B cell (primary cell): Measurements from ENCODE around the gene EMID1. TPM values are rescaled to one million over a fixed set of nuclear protein-coding genes. Genes with fewer than 3 reads are reported as not detected.

Experiments
- ATAC-seq: fragments of 200-7000 bp; cut with Tn5 transposase; one replicate; pipeline ENCODE4 v1.10.0; 2021; ENCODE audit warnings: low read depth, mild to moderate bottlenecking, moderate number of reproducible peaks, moderate library complexity
- CTCF ChIA-PET: fragments of 350-600 bp; sonication (Branson Sonifier 250); formaldehyde crosslinking; loops from one replicate; lab custom pipeline; 2021; ENCODE audit warnings: antibody characterized with exemption, inconsistent platforms; lab: Charles Lee
- POLR2A ChIA-PET: fragments of 350-600 bp; sonication (Branson Sonifier 250); formaldehyde crosslinking; loops from one replicate; lab custom pipeline; 2021; ENCODE audit warnings: antibody characterized with exemption; lab: Charles Lee
- DNase-seq: peaks from one replicate; pipeline ENCODE4 v3.0.0; 2013
- H2AFZ ChIP-seq: 2 replicates; pipeline ENCODE4 v1.6.1; 2012; ENCODE audit warnings: mild to moderate bottlenecking, low read depth, low read length; ENCODE audit not compliant: insufficient read depth, poor library complexity, severe bottlenecking
- H3K27ac ChIP-seq, 2 donors: 1 replicate in 1 of 2; 2 replicates in 1 of 2; pipeline ENCODE4 v1.5.1; 2012 to 2013; ENCODE audit warnings: low read length in 2 of 2, mild to moderate bottlenecking in 2 of 2, moderate library complexity in 1 of 2
- H3K27me3 ChIP-seq, 4 experiments: fragments of 200-600 bp in 1 of 4; sonication (generic) in 1 of 4; replicated peaks in 1 of 4; 1 replicate in 2 of 4; 2 replicates in 2 of 4; pipeline versions ENCODE4 v1.6.1 to v1.7.0; 2013 to 2016; ENCODE audit warnings: low read length in 3 of 4, mild to moderate bottlenecking in 2 of 4, mixed read lengths in 1 of 4, moderate library complexity in 1 of 4; ENCODE audit not compliant: insufficient read depth in 4 of 4, control insufficient read depth in 3 of 4; ENCODE audit errors: control extremely low read depth in 1 of 4
- H3K36me3 ChIP-seq, 2 experiments: replicated peaks in 1 of 2; 1 replicate in 1 of 2; 2 replicates in 1 of 2; pipeline versions ENCODE4 v1.6.1 to v1.7.1; 2013; ENCODE audit warnings: low read length in 1 of 2; ENCODE audit not compliant: insufficient read depth in 2 of 2, control insufficient read depth in 1 of 2; ENCODE audit errors: control extremely low read depth in 1 of 2, extremely low read depth in 1 of 2
- H3K4me1 ChIP-seq, 2 donors: fragments of 200-600 bp in 1 of 2; sonication (generic) in 1 of 2; 1 replicate in 1 of 2; 2 replicates in 1 of 2; pipeline versions ENCODE4 v1.5.1 to v1.6.1; 2013 to 2017; ENCODE audit warnings: low read length in 2 of 2; ENCODE audit not compliant: control insufficient read depth in 2 of 2, insufficient read depth in 2 of 2
- H3K4me2 ChIP-seq: replicated peaks from 2 replicates; pipeline ENCODE3; 2012; ENCODE audit warnings: mild to moderate bottlenecking, low read depth, low read length; ENCODE audit not compliant: poor library complexity, severe bottlenecking
- H3K4me3 ChIP-seq, 5 experiments: fragments of 200-600 bp in 1 of 5; sonication (generic) in 1 of 5; 1 replicate in 3 of 5; 2 replicates in 2 of 5; pipeline versions ENCODE4 v1.5.1 to v1.7.0; 2011 to 2016; ENCODE audit warnings: low read length in 4 of 5, mild to moderate bottlenecking in 4 of 5, low read depth in 2 of 5, control low read depth in 1 of 5, moderate library complexity in 1 of 5; ENCODE audit not compliant: insufficient read depth in 1 of 5; ENCODE audit errors: control extremely low read depth in 1 of 5, extremely low read depth in 1 of 5
- H3K79me2 ChIP-seq: fragments of 200-600 bp; sonication (generic); one replicate; pipeline ENCODE4 v1.6.0; 2016; ENCODE audit warnings: low read length; ENCODE audit not compliant: control insufficient read depth, insufficient read depth
- H3K9ac ChIP-seq: fragments of 200-600 bp; sonication (generic); 2 replicates; pipeline ENCODE4 v1.6.1; 2017; ENCODE audit warnings: mild to moderate bottlenecking, low read length, moderate library complexity
- H3K9me3 ChIP-seq, 3 donors: one replicate each; pipeline versions ENCODE4 v1.6.1 to v1.7.1; 2013; ENCODE audit warnings: low read length in 2 of 3; ENCODE audit not compliant: control insufficient read depth in 2 of 3, insufficient read depth in 1 of 3; ENCODE audit errors: control extremely low read depth in 1 of 3
- H4K20me1 ChIP-seq: 2 replicates; pipeline ENCODE4 v1.6.0; 2012; ENCODE audit warnings: mild to moderate bottlenecking, low read length; ENCODE audit not compliant: insufficient read depth, control insufficient read depth, poor library complexity, severe bottlenecking
- H3K27ac Mint-ChIP-seq: one replicate; pipeline ENCODE4 v1.8.0; 2021; ENCODE audit warnings: mixed read lengths
- H3K27me3 Mint-ChIP-seq: one replicate; pipeline ENCODE4 v1.8.0; 2021; ENCODE audit warnings: mixed read lengths
- H3K4me1 Mint-ChIP-seq: one replicate; pipeline ENCODE4 v1.8.0; 2021; ENCODE audit warnings: mixed read lengths
- H3K4me3 Mint-ChIP-seq: one replicate; pipeline ENCODE4 v1.8.0; 2021; ENCODE audit warnings: mixed read lengths
- H3K9me3 Mint-ChIP-seq: one replicate; pipeline ENCODE4 v1.8.0; 2022; ENCODE audit warnings: mixed read lengths; ENCODE audit not compliant: insufficient read depth
- EZH2 ChIP-seq: IDR thresholded peaks from 2 replicates; pipeline ENCODE4 v1.6.1; 2012; ENCODE audit warnings: borderline replicate concordance, low read depth, mild to moderate bottlenecking, moderate library complexity, low read length; ENCODE audit not compliant: insufficient read depth, poor library complexity, severe bottlenecking
- WGBS: methylation state at CpG from one replicate; pipeline ENCODE4 v1.1.5; 2013; ENCODE audit warnings: missing lambda C conversion rate; ENCODE audit not compliant: insufficient coverage; 5-methylcytosine and 5-hydroxymethylcytosine counted together
- intact Hi-C: fragments of 100-400 bp; cut with micrococcal nuclease; formaldehyde crosslinking; loops from one replicate; pipeline ENCODE4 v1.10.0; 2022
- polyA plus RNA-seq: library from polyadenylated mRNA; depleted of rRNA; stranded (reverse); fragments of >200 nt; gene quantifications from 2 replicates; pipeline ENCODE4 v1.2.3, GENCODE V29; 2012
- total RNA-seq, 2 donors: library from RNA; stranded (reverse); fragments of 120-200 nt in 1 of 2; gene quantifications; 1 replicate in 1 of 2; 2 replicates in 1 of 2; pipeline versions ENCODE4 v1.2.3 to v1.2.4, GENCODE V29; 2013 to 2022
- TF ChIP-seq, protein P1 (sequence below): fragments of 200-600 bp; IDR thresholded peaks from one replicate; pipeline ENCODE4 v1.8.0; 2022; ENCODE audit warnings: antibody characterized with exemption, mild to moderate bottlenecking

Gene EMID1
- total and polyA plus RNA-seq, 2 donors (not counting 1 experiment from before 2014, with no cell fraction given) = not detected

- Histone ChIP-seq H2AFZ (peak overlapping the region; percentile 93), H4K20me1 (peaks cover 38% of the 10 kb centered on the region), H3K9me3 (no peaks in the 10 kb centered on the region), H3K79me2 (peaks cover 61% of the 10 kb centered on the region), H3K4me2 (peak overlapping the region; percentile 94), H3K36me3 (peaks cover 0 to 11% of the 10 kb centered on the region in 2 experiments), H3K27ac (peak overlapping the region; percentile 98 to 99), H3K9ac (peak overlapping the region; percentile 96), H3K27me3 (no peaks in the 10 kb centered on the region), H3K4me1 (peaks cover 41 to 47% of the 10 kb centered on the region in 2 donors), H3K4me3 (peak overlapping the region; percentile 61 to 96 (median 80))
- Mint-ChIP-seq H3K27me3 (no peaks in the 10 kb centered on the region), H3K9me3 (no peaks in the 10 kb centered on the region), H3K4me1 (peaks cover 45% of the 10 kb centered on the region), H3K4me3 (peak overlapping the region; percentile 93), H3K27ac (peak overlapping the region; percentile 96)
- DNase-seq (no peak), ATAC-seq (no peak)
- TF ChIP-seq, protein P1, sequence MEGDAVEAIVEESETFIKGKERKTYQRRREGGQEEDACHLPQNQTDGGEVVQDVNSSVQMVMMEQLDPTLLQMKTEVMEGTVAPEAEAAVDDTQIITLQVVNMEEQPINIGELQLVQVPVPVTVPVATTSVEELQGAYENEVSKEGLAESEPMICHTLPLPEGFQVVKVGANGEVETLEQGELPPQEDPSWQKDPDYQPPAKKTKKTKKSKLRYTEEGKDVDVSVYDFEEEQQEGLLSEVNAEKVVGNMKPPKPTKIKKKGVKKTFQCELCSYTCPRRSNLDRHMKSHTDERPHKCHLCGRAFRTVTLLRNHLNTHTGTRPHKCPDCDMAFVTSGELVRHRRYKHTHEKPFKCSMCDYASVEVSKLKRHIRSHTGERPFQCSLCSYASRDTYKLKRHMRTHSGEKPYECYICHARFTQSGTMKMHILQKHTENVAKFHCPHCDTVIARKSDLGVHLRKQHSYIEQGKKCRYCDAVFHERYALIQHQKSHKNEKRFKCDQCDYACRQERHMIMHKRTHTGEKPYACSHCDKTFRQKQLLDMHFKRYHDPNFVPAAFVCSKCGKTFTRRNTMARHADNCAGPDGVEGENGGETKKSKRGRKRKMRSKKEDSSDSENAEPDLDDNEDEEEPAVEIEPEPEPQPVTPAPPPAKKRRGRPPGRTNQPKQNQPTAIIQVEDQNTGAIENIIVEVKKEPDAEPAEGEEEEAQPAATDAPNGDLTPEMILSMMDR = no peak
- TF ChIP-seq EZH2 = no peak
- POLR2A ChIA-PET = interaction anchor here (0.6 kb wide), 1 partner anchor 490 kb away, joined by 11 read pairs; no protein-coding TSS in a partner anchor
- under 1% methylated on average over 32 of the region's 32 CpGs for WGBS
- intact Hi-C loops = loop anchor here (5.0 kb wide), 4 partner anchors 120 to 615 kb away; partner anchors contain the start of genes AP1B1, MTMR3, NF2 and UQCR10
- CTCF ChIA-PET = no interaction called here
Observed at GRCh38 chr22:29267462-29267857, 61.8 kb downstream of the EMID1 start.

DNA sequence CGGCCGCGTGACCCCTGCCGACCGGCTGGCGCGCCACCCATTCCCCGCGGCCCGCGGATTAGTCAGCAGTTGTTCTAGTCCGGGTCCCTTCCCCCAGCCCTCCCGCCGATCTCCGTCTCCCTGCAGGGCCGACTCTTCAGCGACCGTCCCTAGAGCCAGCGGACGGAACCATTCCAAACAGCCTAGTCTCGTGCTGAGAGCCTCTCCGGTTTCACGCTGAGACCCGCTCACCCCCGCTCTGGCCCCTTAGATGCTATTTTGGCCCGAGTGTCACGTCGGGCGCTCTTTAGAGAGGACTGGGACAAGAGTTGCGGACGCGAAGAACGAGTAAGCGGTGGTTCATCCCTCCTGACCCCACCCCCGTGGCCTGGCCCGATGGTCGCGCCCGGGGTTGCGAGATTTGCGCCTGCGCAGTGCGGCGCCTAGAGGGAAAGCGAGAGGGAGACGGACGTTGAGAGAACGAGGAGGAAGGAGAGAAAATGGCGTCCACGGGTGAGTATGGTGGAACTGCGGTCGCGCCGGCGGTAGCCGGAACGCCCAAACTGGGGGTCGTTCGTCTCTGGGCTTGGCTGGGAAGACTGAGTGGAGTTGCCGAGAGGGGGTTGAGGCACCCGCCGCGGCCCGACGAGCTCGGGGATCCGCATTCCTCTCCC, 62.3 kb downstream of the EMID1 start, which contains the start of the genes EWSR1 and RHBDD3:
Gene EWSR1 (plus strand): TSS at position 411 of the 653 bp plus-strand sequence. CDS start 69 bp downstream, at position 480.
Gene RHBDD3 (minus strand): TSS at position 124 of the 653 bp plus-strand sequence. CDS start 2,355 bp downstream, outside the sequence.
- peak within 1 kb of the TSS; percentile 93 for H2AFZ ChIP-seq
- peaks cover 43% of the 10 kb centered on the region for H4K20me1 ChIP-seq
- TF ChIP-seq EZH2 = no peak
- TF ChIP-seq, protein P1 = no peak
- H3K27me3 ChIP-seq = no peaks in the 10 kb centered on the region
- WGBS = under 1% methylated on average over 64 of the region's 67 CpGs
- intact Hi-C loops = loop anchor here (1.0 to 5.0 kb wide), 5 partner anchors 119 to 614 kb away; partner anchors contain the start of genes AP1B1, MTMR3, NF2 and UQCR10
- H3K79me2 ChIP-seq = peaks cover 66% of the 10 kb centered on the region
- POLR2A ChIA-PET = interaction anchor here (0.5 to 0.6 kb wide), 2 partner anchors 18 to 489 kb away, joined by 6 to 11 read pairs; no protein-coding TSS in a partner anchor
- H3K9ac ChIP-seq = peak within 1 kb of the TSS; percentile 96
- H3K4me1 Mint-ChIP-seq = peaks cover 50% of the 10 kb centered on the region
- H3K4me1 ChIP-seq = peaks cover 42 to 47% of the 10 kb centered on the region in 2 donors
- peak within 1 kb of the TSS; percentile 61 to 96 (median 80) for H3K4me3 ChIP-seq
- peaks cover 0 to 16% of the 10 kb centered on the region in 2 experiments for H3K36me3 ChIP-seq
- H3K4me3 Mint-ChIP-seq = peak within 1 kb of the TSS; percentile 93
- H3K27ac Mint-ChIP-seq = peak within 1 kb of the TSS; percentile 96
- peak within 1 kb of the TSS; percentile 98 to 99 for H3K27ac ChIP-seq
- no peaks in the 10 kb centered on the region for H3K9me3 Mint-ChIP-seq
- H3K4me2 ChIP-seq = peak within 1 kb of the TSS; percentile 94
- ATAC-seq (peak; percentile 86), DNase-seq (peak; percentile 99)
- no peaks in the 10 kb centered on the region for H3K27me3 Mint-ChIP-seq
- no peaks in the 10 kb centered on the region for H3K9me3 ChIP-seq
- CTCF ChIA-PET = interaction anchor here (1.0 kb wide), 1 partner anchor 22 kb away, joined by 3 read pairs; no protein-coding TSS in a partner anchor
